IPS-15b (cell line): Measurements from ENCODE around the gene LRR1.
"Not testable (repeated sequence)": the region's sequence is repeated elsewhere in the genome, so short reads cannot be mapped to it uniquely, and the experiment has no call there.

Source experiments
- H3K27me3 ChIP-seq: one replicate; pipeline ENCODE4 v1.6.1; 2013; ENCODE audit warnings: low read length; ENCODE audit not compliant: control insufficient read depth, insufficient read depth
- H3K36me3 ChIP-seq: one replicate; pipeline ENCODE4 v1.6.1; 2013; ENCODE audit warnings: low read length; ENCODE audit not compliant: control insufficient read depth, insufficient read depth
- H3K4me1 ChIP-seq: one replicate; pipeline ENCODE4 v1.6.1; 2013; ENCODE audit warnings: mild to moderate bottlenecking, low read length; ENCODE audit not compliant: control insufficient read depth, insufficient read depth
- H3K4me3 ChIP-seq: one replicate; pipeline ENCODE4 v1.5.1; 2013; ENCODE audit warnings: low read depth, low read length
- H3K9ac ChIP-seq: one replicate; pipeline ENCODE4 v1.6.1; 2013; ENCODE audit warnings: low read depth, mild to moderate bottlenecking, low read length
- H3K9me3 ChIP-seq: one replicate; pipeline ENCODE4 v1.6.1; 2013; ENCODE audit warnings: mild to moderate bottlenecking, low read length; ENCODE audit not compliant: control insufficient read depth, insufficient read depth

Gene LRR1

GRCh38 chr14:49593016-49593415 is 5.7 kb upstream of the LRR1 start:
- Histone ChIP-seq H3K4me3 (no peak overlapping the region), H3K36me3 (no peaks in the 10 kb centered on the region), H3K4me1 (no peaks in the 10 kb centered on the region), H3K27me3 (no peaks in the 10 kb centered on the region), H3K9me3 (no peaks in the 10 kb centered on the region), H3K9ac (no peak overlapping the region)

GRCh38 chr14:49594347-49595091 is 4.2 kb upstream of the LRR1 start:
- no peaks in the 10 kb centered on the region for H3K36me3 ChIP-seq
- H3K9me3 ChIP-seq: no peaks in the 10 kb centered on the region
- no peak overlapping the region for H3K9ac ChIP-seq
- no peaks in the 10 kb centered on the region for H3K27me3 ChIP-seq
- H3K4me1 ChIP-seq: no peaks in the 10 kb centered on the region
- no peak overlapping the region for H3K4me3 ChIP-seq

GRCh38 chr14:49598189-49598484 is 603 bp upstream of the LRR1 start:
- Histone ChIP-seq H3K27me3 (no peaks in the 10 kb centered on the region), H3K4me3 (peak overlapping the region; percentile 96), H3K36me3 (no peaks in the 10 kb centered on the region), H3K9ac (peak overlapping the region; percentile 95), H3K4me1 (no peaks in the 10 kb centered on the region), H3K9me3 (no peaks in the 10 kb centered on the region)

- Histone ChIP-seq H3K36me3 (peaks cover 5% of the 10 kb centered on the region), H3K4me3 (no peak overlapping the region), H3K27me3 (no peaks in the 10 kb centered on the region), H3K9ac (no peak overlapping the region), H3K4me1 (no peaks in the 10 kb centered on the region), H3K9me3 (no peaks in the 10 kb centered on the region)
These were observed 8.8 kb downstream of the LRR1 start for GRCh38 chr14:49607583-49607982.

- no peak overlapping the region for H3K9ac ChIP-seq
- H3K9me3 ChIP-seq: no peaks in the 10 kb centered on the region
- H3K27me3 ChIP-seq: no peaks in the 10 kb centered on the region
- H3K4me1 ChIP-seq: no peaks in the 10 kb centered on the region
- no peak overlapping the region for H3K4me3 ChIP-seq
- H3K36me3 ChIP-seq: no peaks in the 10 kb centered on the region
These were observed 13.5 kb downstream of the LRR1 start for GRCh38 chr14:49612251-49612650.

- no peaks in the 10 kb centered on the region for H3K4me1 ChIP-seq
These were observed 13.9 kb downstream of the LRR1 start for GRCh38 chr14:49612671-49613070.

GRCh38 chr14:49614196-49614595 is 15.5 kb downstream of the LRR1 start:
- Histone ChIP-seq H3K4me1 (no peaks in the 10 kb centered on the region), H3K4me3 (no peak overlapping the region), H3K27me3 (no peaks in the 10 kb centered on the region), H3K36me3 (no peaks in the 10 kb centered on the region), H3K9me3 (no peaks in the 10 kb centered on the region), H3K9ac (no peak overlapping the region)

More at GRCh38 chr14:49612671-49613070, 13.9 kb downstream of the LRR1 start:
- Histone ChIP-seq H3K9me3 (no peaks in the 10 kb centered on the region), H3K27me3 (no peaks in the 10 kb centered on the region), H3K36me3 (no peaks in the 10 kb centered on the region), H3K4me3 (no peak overlapping the region), H3K9ac (no peak overlapping the region)

- H3K9ac ChIP-seq: no peak overlapping the region
- no peaks in the 10 kb centered on the region for H3K9me3 ChIP-seq
- no peak overlapping the region for H3K4me3 ChIP-seq
- H3K27me3 ChIP-seq: no peaks in the 10 kb centered on the region
- no peaks in the 10 kb centered on the region for H3K4me1 ChIP-seq
- H3K36me3 ChIP-seq: peaks cover 3% of the 10 kb centered on the region
These were observed 17.0 kb downstream of the LRR1 start for GRCh38 chr14:49615776-49616175.

GRCh38 chr14:49617852-49618519 is 19.2 kb downstream of the LRR1 start:
- Histone ChIP-seq H3K4me3 (no peak overlapping the region), H3K27me3 (peaks cover 3% of the 10 kb centered on the region), H3K9ac (no peak overlapping the region), H3K4me1 (peaks cover 4% of the 10 kb centered on the region), H3K36me3 (peaks cover 3% of the 10 kb centered on the region), H3K9me3 (no peaks in the 10 kb centered on the region)

GRCh38 chr14:49619273-49619672 is 20.5 kb downstream of the LRR1 start:
- H3K4me3 ChIP-seq: peak overlapping the region; percentile 98
- not testable (repeated sequence) for H3K9me3 ChIP-seq, H3K4me1 ChIP-seq, H3K27me3 ChIP-seq, H3K36me3 ChIP-seq
- H3K9ac ChIP-seq: peak overlapping the region; percentile 95

GRCh38 chr14:49619730-49620129 is 21.0 kb downstream of the LRR1 start:
- Histone ChIP-seq H3K9me3 (no peaks in the 10 kb centered on the region), H3K4me1 (peaks cover 4% of the 10 kb centered on the region), H3K36me3 (peaks cover 3% of the 10 kb centered on the region), H3K27me3 (peaks cover 3% of the 10 kb centered on the region), H3K4me3 (peak overlapping the region; percentile 98), H3K9ac (peak overlapping the region; percentile 95)
